ENCODE results near the gene PTMS.

The PTMS gene

GRCh38 chr12:6778574-6779550, 12.7 kb downstream of the PTMS start (continued):
- TF ChIP-seq ZBTB26 (tag by site-specific recombination; optimal IDR thresholded peaks at IDR 0.05) (peak; percentile 100), ZNF302 (tag by site-specific recombination; IDR thresholded peaks at IDR 0.05; ENCODE audit: low read depth) (0 out of 2 replicates have a peak, but pooled peaks have one; percentile 15), ZNF16 (tag by site-specific recombination; IDR thresholded peaks at IDR 0.05; ENCODE audit: low read depth) (no peak), KLF7 (tag by site-specific recombination; IDR thresholded peaks at IDR 0.05; ENCODE audit: borderline replicate concordance) (no peak), ZNF391 (tag by site-specific recombination; IDR thresholded peaks at IDR 0.05; ENCODE audit: borderline replicate concordance, low read depth) (peak; percentile 96), ZBTB11 (tag by site-specific recombination; conservative IDR thresholded peaks at IDR 0.05; ENCODE audit: low read depth) (peak; percentile 38), ZNF791 (tag by site-specific recombination; IDR thresholded peaks at IDR 0.05) (no peak), ZNF366 (tag by site-specific recombination; conservative IDR thresholded peaks at IDR 0.05) (peak; percentile 76), ZEB2 (tag by site-specific recombination; IDR thresholded peaks at IDR 0.05) (peak; percentile 76; the same call in 1 of the 2 replicates)
- TF ChIP-seq, protein P1, sequence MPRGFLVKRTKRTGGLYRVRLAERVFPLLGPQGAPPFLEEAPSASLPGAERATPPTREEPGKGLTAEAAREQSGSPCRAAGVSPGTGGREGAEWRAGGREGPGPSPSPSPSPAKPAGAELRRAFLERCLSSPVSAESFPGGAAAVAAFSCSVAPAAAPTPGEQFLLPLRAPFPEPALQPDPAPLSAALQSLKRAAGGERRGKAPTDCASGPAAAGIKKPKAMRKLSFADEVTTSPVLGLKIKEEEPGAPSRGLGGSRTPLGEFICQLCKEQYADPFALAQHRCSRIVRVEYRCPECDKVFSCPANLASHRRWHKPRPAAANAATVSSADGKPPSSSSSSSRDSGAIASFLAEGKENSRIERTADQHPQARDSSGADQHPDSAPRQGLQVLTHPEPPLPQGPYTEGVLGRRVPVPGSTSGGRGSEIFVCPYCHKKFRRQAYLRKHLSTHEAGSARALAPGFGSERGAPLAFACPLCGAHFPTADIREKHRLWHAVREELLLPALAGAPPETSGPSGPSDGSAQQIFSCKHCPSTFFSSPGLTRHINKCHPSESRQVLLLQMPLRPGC (tag by site-specific recombination; IDR thresholded peaks at IDR 0.05), result peak; percentile 73; the same call in 1 of the 2 replicates

- no peaks in the 10 kb centered on the region for H3K9me3 ChIP-seq (ENCODE audit: control insufficient read depth, insufficient read depth, low read depth, low read length)
- no peaks in the 10 kb centered on the region for H3K36me3 ChIP-seq (ENCODE audit: control insufficient read depth in 2 of 2, insufficient read depth in 1 of 2, low read length in 2 of 2)
- ChIA-PET POLR2A (interaction anchor here (1.0 kb wide), 1 partner anchor 91 kb away, joined by 4 read pairs; the partner anchor contains the start of gene ZNF384), CTCF (interaction anchor here (0.6 to 8.3 kb wide), 13 partner anchors 9 to 360 kb away, joined by 3 to 93 read pairs (median 4); partner anchors contain the start of genes CD4, MLF2 and PTMS)
- H3K4me3 ChIP-seq (ENCODE audit: low read depth, low read length), result no peak overlapping the region
- peaks cover 7% of the 10 kb centered on the region for H3K4me1 ChIP-seq (ENCODE audit: control insufficient read depth, insufficient read depth, low read length)
- no peak overlapping the region for H3K27ac ChIP-seq (ENCODE audit: extremely low read depth, low read depth, low read length)
- TF ChIP-seq REPIN1 (tag by site-specific recombination; IDR thresholded peaks at IDR 0.05; ENCODE audit: low read depth) (no peak), ZNF174 (tag by site-specific recombination; IDR thresholded peaks at IDR 0.05) (no peak), PRDM6 (tag by site-specific recombination; IDR thresholded peaks at IDR 0.05) (no peak), ZNF707 (tag by site-specific recombination; IDR thresholded peaks at IDR 0.05) (no peak), MZF1 (tag by site-specific recombination; IDR thresholded peaks at IDR 0.05; ENCODE audit: borderline replicate concordance) (no peak), ZNF654 (tag by site-specific recombination; IDR thresholded peaks at IDR 0.05; ENCODE audit: low read depth) (no peak), ZNF776 (tag by site-specific recombination; IDR thresholded peaks at IDR 0.05; ENCODE audit: borderline replicate concordance) (no peak), WT1 (tag by site-specific recombination; IDR thresholded peaks at IDR 0.05) (no peak), ZNF140 (tag by site-specific recombination; IDR thresholded peaks at IDR 0.05) (no peak), ZNF501 (tag by site-specific recombination; IDR thresholded peaks at IDR 0.05) (no peak), ZSCAN5A (tag by site-specific recombination; IDR thresholded peaks at IDR 0.05) (no peak)
- TF ChIP-seq, protein P2, sequence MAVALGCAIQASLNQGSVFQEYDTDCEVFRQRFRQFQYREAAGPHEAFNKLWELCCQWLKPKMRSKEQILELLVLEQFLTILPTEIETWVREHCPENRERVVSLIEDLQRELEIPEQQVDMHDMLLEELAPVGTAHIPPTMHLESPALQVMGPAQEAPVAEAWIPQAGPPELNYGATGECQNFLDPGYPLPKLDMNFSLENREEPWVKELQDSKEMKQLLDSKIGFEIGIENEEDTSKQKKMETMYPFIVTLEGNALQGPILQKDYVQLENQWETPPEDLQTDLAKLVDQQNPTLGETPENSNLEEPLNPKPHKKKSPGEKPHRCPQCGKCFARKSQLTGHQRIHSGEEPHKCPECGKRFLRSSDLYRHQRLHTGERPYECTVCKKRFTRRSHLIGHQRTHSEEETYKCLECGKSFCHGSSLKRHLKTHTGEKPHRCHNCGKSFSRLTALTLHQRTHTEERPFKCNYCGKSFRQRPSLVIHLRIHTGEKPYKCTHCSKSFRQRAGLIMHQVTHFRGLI (tag by site-specific recombination; IDR thresholded peaks at IDR 0.05), result no peak
Observed at GRCh38 chr12:6779708-6780432, 13.7 kb downstream of the PTMS start.
